Trophoblast cell (in vitro differentiated cells and primary cell): Measurements from ENCODE around the gene MAPK11.
A peak's percentile ranks its signal among the peaks of the same experiment; 100 is the strongest.

ENCODE experiments used
- DNase-seq, 2 donors: peaks; one replicate each; pipeline ENCODE4 v3.0.0-alpha.2; 2016
- H2AFZ ChIP-seq: 2 replicates; pipeline ENCODE4 v1.6.1; 2013; ENCODE audit warnings: low read length, moderate library complexity, mild to moderate bottlenecking; ENCODE audit not compliant: insufficient read depth, poor library complexity
- H2AK5ac ChIP-seq: 2 replicates; pipeline ENCODE4 v1.6.1; 2013; ENCODE audit warnings: mild to moderate bottlenecking, low read length
- H2BK120ac ChIP-seq: 2 replicates; pipeline ENCODE4 v1.6.1; 2013; ENCODE audit warnings: low read length, mild to moderate bottlenecking, moderate library complexity; ENCODE audit not compliant: insufficient read depth, poor library complexity
- H2BK12ac ChIP-seq: 2 replicates; pipeline ENCODE4 v1.6.1; 2013; ENCODE audit warnings: mild to moderate bottlenecking, low read length, moderate library complexity
- H2BK5ac ChIP-seq: 2 replicates; pipeline ENCODE4 v1.6.1; 2013; ENCODE audit warnings: low read length, low read depth, moderate library complexity, mild to moderate bottlenecking; ENCODE audit not compliant: poor library complexity
- H3K14ac ChIP-seq: 2 replicates; pipeline ENCODE4 v1.6.1; 2013; ENCODE audit warnings: mild to moderate bottlenecking, low read length
- H3K18ac ChIP-seq: 2 replicates; pipeline ENCODE4 v1.6.1; 2013; ENCODE audit warnings: mild to moderate bottlenecking, low read length
- H3K23ac ChIP-seq: 2 replicates; pipeline ENCODE4 v1.6.1; 2013; ENCODE audit warnings: low read length
- H3K27ac ChIP-seq: 2 replicates; pipeline ENCODE4 v1.5.1; 2013; ENCODE audit warnings: low read depth, mild to moderate bottlenecking, inconsistent platforms, low read length, moderate library complexity
- H3K27me3 ChIP-seq: 2 replicates; pipeline ENCODE4 v1.6.1; 2013; ENCODE audit warnings: inconsistent platforms, mild to moderate bottlenecking, low read length, moderate library complexity; ENCODE audit not compliant: insufficient read depth
- H3K36me3 ChIP-seq, 2 experiments: 1 replicate in 1 of 2; 2 replicates in 1 of 2; pipeline ENCODE4 v1.6.1; 2013; ENCODE audit warnings: low read length in 2 of 2, mild to moderate bottlenecking in 2 of 2, moderate library complexity in 1 of 2; ENCODE audit not compliant: insufficient read depth in 2 of 2, control insufficient read depth in 1 of 2
- H3K4ac ChIP-seq: 2 replicates; pipeline ENCODE4 v1.6.1; 2013; ENCODE audit warnings: low read depth, mild to moderate bottlenecking, low read length, moderate library complexity
- H3K4me1 ChIP-seq, 2 experiments: 1 replicate in 1 of 2; 2 replicates in 1 of 2; pipeline ENCODE4 v1.6.1; 2013; ENCODE audit warnings: low read length in 2 of 2, mild to moderate bottlenecking in 2 of 2, moderate library complexity in 1 of 2; ENCODE audit not compliant: insufficient read depth in 2 of 2, control insufficient read depth in 1 of 2
- H3K4me2 ChIP-seq: 2 replicates; pipeline ENCODE4 v1.6.1; 2013; ENCODE audit warnings: inconsistent platforms, mild to moderate bottlenecking, low read length, moderate library complexity
- H3K4me3 ChIP-seq: 2 replicates; pipeline ENCODE4 v1.5.1; 2013; ENCODE audit warnings: mild to moderate bottlenecking, low read depth, low read length, inconsistent platforms
- H3K79me1 ChIP-seq: one replicate; pipeline ENCODE4 v1.6.1; 2013; ENCODE audit warnings: low read length
- H3K79me2 ChIP-seq: 2 replicates; pipeline ENCODE4 v1.6.1; 2013; ENCODE audit warnings: low read length, mild to moderate bottlenecking; ENCODE audit not compliant: control insufficient read depth, insufficient read depth, poor library complexity
- H3K9ac ChIP-seq: 2 replicates; pipeline ENCODE4 v1.6.1; 2013; ENCODE audit warnings: mild to moderate bottlenecking, low read length
- H3K9me3 ChIP-seq: 2 replicates; pipeline ENCODE4 v1.6.1; 2013; ENCODE audit warnings: low read depth, mild to moderate bottlenecking, control low read depth, inconsistent platforms, low read length; ENCODE audit not compliant: insufficient read depth
- H4K12ac ChIP-seq: 2 replicates; pipeline ENCODE4 v1.6.1; 2013; ENCODE audit warnings: low read depth, mild to moderate bottlenecking, low read length, moderate library complexity
- H4K8ac ChIP-seq: 2 replicates; pipeline ENCODE4 v1.6.1; 2013; ENCODE audit warnings: low read depth, mild to moderate bottlenecking, low read length, moderate library complexity
- H4K91ac ChIP-seq: one replicate; pipeline ENCODE4 v1.6.1; 2013; ENCODE audit warnings: low read depth, mild to moderate bottlenecking, low read length, moderate library complexity
- WGBS: extraction: QIAGEN DNeasy Blood & Tissue Kit; methylation state at CpG from one replicate; pipeline ENCODE4 v1.1.7; 2013; ENCODE audit warnings: missing lambda C conversion rate; ENCODE audit not compliant: insufficient read length, insufficient coverage; ENCODE audit errors: extremely low coverage; 5-methylcytosine and 5-hydroxymethylcytosine counted together

MAPK11 gene

DNA sequence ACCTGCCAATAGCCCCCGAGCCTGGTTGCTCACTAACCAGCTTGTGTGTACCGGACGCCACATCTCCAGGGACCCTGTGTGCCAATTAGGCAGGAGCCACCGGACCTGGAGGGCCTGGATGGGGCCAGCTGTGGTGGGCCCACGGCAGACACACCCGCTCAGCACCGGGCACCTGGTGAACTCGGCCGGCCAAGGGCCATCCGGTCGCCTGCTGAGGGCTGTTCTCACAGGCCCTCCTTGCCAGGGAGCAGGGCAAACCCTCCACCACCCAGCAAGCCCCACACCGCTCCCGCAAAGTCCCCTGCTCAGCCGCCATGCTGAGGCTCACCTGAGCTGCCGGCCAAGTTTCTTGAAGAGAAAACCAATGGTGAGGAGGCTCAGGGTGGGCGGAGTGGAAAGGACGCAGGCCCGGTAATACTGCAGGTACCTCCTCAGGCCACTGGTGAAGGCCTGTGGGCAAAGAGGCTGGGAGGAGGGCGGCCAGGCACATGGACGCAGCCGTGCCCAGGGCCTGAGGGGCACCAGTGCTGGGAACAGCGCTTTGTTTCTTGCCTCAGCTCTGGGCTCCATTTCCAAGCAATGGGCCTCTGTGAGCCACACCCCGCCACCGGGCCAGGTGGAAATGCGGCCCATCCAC is 42.5 kb downstream of the MAPK11 start:
- Histone ChIP-seq H3K4me2 (no peak overlapping the region), H3K14ac (no peak overlapping the region), H2BK120ac (no peak overlapping the region), H3K9me3 (peaks cover 2% of the 10 kb centered on the region), H4K12ac (no peak overlapping the region), H2BK5ac (no peak overlapping the region), H3K79me2 (no peaks in the 10 kb centered on the region), H3K4me1 (no peaks in the 10 kb centered on the region), H3K4ac (no peak overlapping the region), H4K91ac (no peak overlapping the region), H3K9ac (no peak overlapping the region), H3K4me3 (no peak overlapping the region), H2AK5ac (no peak overlapping the region), H3K79me1 (no peaks in the 10 kb centered on the region), H3K27ac (no peak overlapping the region), H2AFZ (no peak overlapping the region), H4K8ac (no peak overlapping the region), H2BK12ac (no peak overlapping the region), H3K36me3 (peaks cover 33 to 43% of the 10 kb centered on the region in 2 experiments), H3K18ac (no peak overlapping the region), H3K27me3 (no peaks in the 10 kb centered on the region), H3K23ac (no peak overlapping the region)
- no CpG with 5 or more reads among the region's 25 CpGs for WGBS
- no peak for DNase-seq

DNA sequence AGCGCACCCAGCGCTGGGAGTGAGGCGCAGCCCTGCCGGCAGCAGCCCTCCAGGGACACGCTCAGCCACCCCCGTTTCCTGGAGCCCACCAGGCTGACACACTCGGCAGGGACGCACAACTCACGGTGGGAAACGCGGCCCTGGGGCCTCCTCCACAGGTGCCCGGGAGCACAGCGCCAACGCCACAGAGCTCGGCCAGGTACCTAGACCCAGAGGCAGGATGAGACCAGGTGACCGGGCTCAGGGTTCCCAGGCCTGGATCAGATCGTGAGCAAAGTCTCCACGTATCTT is 43.4 kb downstream of the MAPK11 start:
- peaks cover 2% of the 10 kb centered on the region for H3K9me3 ChIP-seq
- no peak overlapping the region for H4K91ac ChIP-seq
- H4K12ac ChIP-seq, result no peak overlapping the region
- H4K8ac ChIP-seq, result no peak overlapping the region
- no peaks in the 10 kb centered on the region for H3K27me3 ChIP-seq
- H3K4ac ChIP-seq, result no peak overlapping the region
- H2BK5ac ChIP-seq, result no peak overlapping the region
- H3K23ac ChIP-seq, result no peak overlapping the region
- no peaks in the 10 kb centered on the region for H3K79me2 ChIP-seq
- no peak overlapping the region for H3K4me2 ChIP-seq
- H3K18ac ChIP-seq, result no peak overlapping the region
- H3K36me3 ChIP-seq, result peaks cover 42 to 50% of the 10 kb centered on the region in 2 experiments
- WGBS, result no CpG with 5 or more reads among the region's 18 CpGs
- H3K79me1 ChIP-seq, result no peaks in the 10 kb centered on the region
- DNase-seq, result no peak
- no peak overlapping the region for H2AK5ac ChIP-seq
- H2AFZ ChIP-seq, result no peak overlapping the region
- no peak overlapping the region for H2BK120ac ChIP-seq
- no peak overlapping the region for H3K27ac ChIP-seq
- no peak overlapping the region for H3K4me3 ChIP-seq
- H3K9ac ChIP-seq, result no peak overlapping the region
- H3K14ac ChIP-seq, result no peak overlapping the region
- H2BK12ac ChIP-seq, result no peak overlapping the region
- H3K4me1 ChIP-seq, result no peaks in the 10 kb centered on the region

DNA sequence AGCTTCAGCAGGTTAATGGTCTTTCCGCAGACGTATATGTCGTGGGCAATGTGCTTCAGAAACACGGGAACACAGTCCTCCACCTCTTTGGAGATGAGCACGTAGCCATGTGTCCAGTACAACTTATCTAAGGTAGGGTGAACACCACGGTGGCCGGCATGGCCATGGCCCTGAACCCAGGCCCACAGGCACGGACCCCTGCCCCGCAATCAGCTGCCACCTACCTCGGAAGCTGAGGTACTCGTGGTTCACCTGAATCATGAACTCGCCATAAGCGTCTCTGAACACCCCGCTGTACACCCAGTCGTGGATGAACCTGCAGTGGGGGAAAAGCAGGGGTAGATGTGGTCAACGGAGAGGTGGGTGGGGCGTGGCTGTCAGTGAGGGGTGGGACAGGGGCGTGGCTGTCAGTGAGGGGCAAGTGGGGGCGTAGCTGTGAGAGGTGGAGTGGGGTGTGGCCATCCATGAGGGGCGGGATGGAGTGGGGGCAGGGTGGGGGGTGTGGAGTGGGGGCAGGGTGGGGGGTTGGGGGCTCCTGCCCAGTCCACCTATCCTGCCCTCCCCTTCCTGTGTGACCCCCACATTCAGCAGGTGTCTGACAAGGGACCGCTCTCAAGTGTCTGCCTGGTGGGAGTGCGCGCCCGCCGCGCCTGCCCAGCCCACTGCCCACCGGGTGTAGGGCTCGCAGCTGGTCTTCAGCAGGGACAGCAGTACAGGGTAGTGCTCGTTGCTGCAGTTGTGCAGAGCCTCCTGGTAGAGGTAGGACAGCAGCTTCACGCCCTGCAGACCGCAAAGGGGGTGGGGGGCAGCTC is 43.9 kb downstream of the MAPK11 start:
- no peak overlapping the region for H3K4ac ChIP-seq
- H4K8ac ChIP-seq, result no peak overlapping the region
- no peak overlapping the region for H2BK12ac ChIP-seq
- no peak overlapping the region for H2BK120ac ChIP-seq
- H3K4me3 ChIP-seq, result peak overlapping the region; percentile 51
- H2AFZ ChIP-seq, result no peak overlapping the region
- H4K91ac ChIP-seq, result no peak overlapping the region
- no peak overlapping the region for H3K9ac ChIP-seq
- no peak overlapping the region for H3K4me2 ChIP-seq
- H3K14ac ChIP-seq, result no peak overlapping the region
- H4K12ac ChIP-seq, result no peak overlapping the region
- no peaks in the 10 kb centered on the region for H3K79me1 ChIP-seq
- no peak overlapping the region for H2BK5ac ChIP-seq
- no peaks in the 10 kb centered on the region for H3K79me2 ChIP-seq
- no peak for DNase-seq
- H3K27ac ChIP-seq, result no peak overlapping the region
- no CpG with 5 or more reads among the region's 31 CpGs for WGBS
- H3K27me3 ChIP-seq, result no peaks in the 10 kb centered on the region
- no peak overlapping the region for H2AK5ac ChIP-seq
- peaks cover 2% of the 10 kb centered on the region for H3K9me3 ChIP-seq
- no peaks in the 10 kb centered on the region for H3K4me1 ChIP-seq
- no peak overlapping the region for H3K23ac ChIP-seq
- H3K18ac ChIP-seq, result no peak overlapping the region
- peaks cover 47 to 56% of the 10 kb centered on the region in 2 experiments for H3K36me3 ChIP-seq

DNA sequence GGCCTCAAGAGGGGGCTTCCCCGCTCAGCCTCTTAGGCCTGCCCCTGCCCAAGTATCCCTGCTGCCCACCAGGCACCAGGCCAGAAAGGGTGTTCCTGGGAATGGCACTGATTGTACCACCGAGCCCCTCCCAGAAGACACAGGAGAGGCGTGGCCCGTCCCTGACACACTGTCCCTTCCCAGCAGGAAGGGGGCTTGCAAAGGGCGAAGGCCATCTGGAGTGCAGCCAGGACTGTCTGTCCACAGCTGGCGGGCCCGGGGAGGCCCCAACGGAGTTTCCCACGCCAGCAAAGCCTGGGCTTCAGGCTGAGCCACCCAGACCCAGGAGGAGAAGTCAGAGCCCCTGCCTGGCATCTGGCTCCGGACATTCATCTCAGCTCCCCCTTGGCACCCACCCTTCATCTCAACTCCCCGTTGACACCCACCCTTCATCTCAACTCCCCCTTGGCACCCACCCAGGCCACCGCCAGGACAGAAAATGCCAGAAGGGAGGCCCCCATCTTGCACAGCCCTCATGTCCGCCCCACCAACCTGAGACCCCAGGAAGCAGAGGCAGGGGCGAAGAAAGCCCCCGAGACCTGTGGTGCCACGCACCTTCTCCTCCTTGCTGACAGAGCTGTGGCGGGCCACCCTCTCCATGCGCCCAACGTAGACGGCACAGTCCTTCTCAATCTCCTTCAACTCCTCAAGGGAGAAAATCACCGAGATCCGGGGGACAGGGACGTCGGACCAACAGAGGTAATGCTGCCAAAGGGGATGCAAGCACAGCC is 44.8 kb downstream of the MAPK11 start:
- H3K27ac ChIP-seq, result no peak overlapping the region
- no CpG with 5 or more reads among the region's 24 CpGs for WGBS
- H3K14ac ChIP-seq, result no peak overlapping the region
- no peak overlapping the region for H3K23ac ChIP-seq
- H3K18ac ChIP-seq, result no peak overlapping the region
- H3K4me1 ChIP-seq, result no peaks in the 10 kb centered on the region
- no peak overlapping the region for H3K4ac ChIP-seq
- no peak overlapping the region for H4K91ac ChIP-seq
- H3K79me2 ChIP-seq, result no peaks in the 10 kb centered on the region
- H3K4me3 ChIP-seq, result peak overlapping the region; percentile 24
- H3K9me3 ChIP-seq, result peaks cover 9% of the 10 kb centered on the region
- no peak overlapping the region for H3K9ac ChIP-seq
- H3K27me3 ChIP-seq, result no peaks in the 10 kb centered on the region
- peaks cover 55 to 65% of the 10 kb centered on the region in 2 experiments for H3K36me3 ChIP-seq
- H4K8ac ChIP-seq, result no peak overlapping the region
- H2BK12ac ChIP-seq, result no peak overlapping the region
- DNase-seq, result no peak
- no peak overlapping the region for H2BK5ac ChIP-seq
- H3K79me1 ChIP-seq, result no peaks in the 10 kb centered on the region
- no peak overlapping the region for H2AFZ ChIP-seq
- H4K12ac ChIP-seq, result no peak overlapping the region
- no peak overlapping the region for H3K4me2 ChIP-seq
- H2BK120ac ChIP-seq, result no peak overlapping the region
- no peak overlapping the region for H2AK5ac ChIP-seq
